ENCODE data around the gene ELMO3. TPM values are rescaled to one million over a fixed set of nuclear protein-coding genes. Genes with fewer than 3 reads are reported as not detected.

ELMO3 gene
- total and polyA plus RNA-seq, 2 of the 13 experiments (the other 11 are each of a cell fraction or from before 2014, with no cell fraction given), result 2.6 to 4.0 TPM

DNA sequence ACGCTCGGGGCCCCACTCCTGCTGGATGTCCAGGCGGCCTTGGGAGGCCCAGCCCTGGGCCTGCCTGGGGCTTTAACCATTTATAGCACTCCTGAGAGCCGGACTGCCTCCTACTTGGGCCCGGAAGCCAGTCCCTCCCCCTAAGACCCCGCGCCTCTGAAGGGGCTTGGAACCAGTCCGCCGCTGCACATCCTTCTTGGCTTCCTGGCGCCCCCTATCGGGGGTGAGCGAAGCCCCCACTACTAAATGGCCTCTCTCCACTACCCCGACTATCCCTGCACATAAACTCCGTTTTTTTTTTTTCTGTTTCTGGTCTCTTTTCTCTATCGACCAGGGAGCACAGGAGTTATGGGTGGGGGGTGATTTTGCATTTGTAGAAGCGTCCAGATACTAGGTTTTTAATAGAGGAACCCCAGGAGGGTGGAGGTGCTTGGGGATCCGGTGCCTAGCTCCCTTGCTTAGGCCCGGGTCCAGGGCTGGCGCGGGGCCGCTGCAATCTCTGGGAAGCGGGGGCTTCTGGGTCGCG, 29.2 kb upstream of the ELMO3 start (continued):
- TF ChIP-seq NFIB (CRISPR knock-in tag; IDR thresholded peaks at IDR 0.05; ENCODE audit: borderline replicate concordance) (0 out of 2 replicates have a peak, but pooled peaks have one; percentile 54), ZC3H4 (CRISPR knock-in tag; IDR thresholded peaks at IDR 0.05; ENCODE audit: borderline replicate concordance) (no peak), PITX1 (CRISPR knock-in tag; IDR thresholded peaks at IDR 0.05) (no peak), ZNF703 (CRISPR knock-in tag; IDR thresholded peaks at IDR 0.05; ENCODE audit: borderline replicate concordance) (no peak), ZNF318 (CRISPR knock-in tag; IDR thresholded peaks at IDR 0.05) (no peak), RXRA (CRISPR knock-in tag; IDR thresholded peaks at IDR 0.05) (no peak), BHLHE40 (IDR thresholded peaks at IDR 0.05; ENCODE audit: low read length) (no peak), ZSCAN30 (CRISPR knock-in tag; IDR thresholded peaks at IDR 0.05) (no peak), ZNF549 (CRISPR knock-in tag; IDR thresholded peaks at IDR 0.05) (no peak), KMT2A (CRISPR knock-in tag; IDR thresholded peaks at IDR 0.05) (no peak), ZFP82 (CRISPR knock-in tag; IDR thresholded peaks at IDR 0.05; ENCODE audit: borderline replicate concordance) (no peak), GLI4 (CRISPR knock-in tag; IDR thresholded peaks at IDR 0.05; ENCODE audit: borderline replicate concordance) (no peak), ZNF891 (CRISPR knock-in tag; IDR thresholded peaks at IDR 0.05) (no peak), AGO1 (IDR thresholded peaks at IDR 0.05; ENCODE audit: low read depth, low read length, poor library complexity, severe bottlenecking) (no peak), SUZ12 (IDR thresholded peaks at IDR 0.05; ENCODE audit: low read depth, low read length) (no peak), POLR2A (IDR thresholded peaks at IDR 0.05; ENCODE audit: insufficient read depth in 1 of 2, low read depth in 2 of 2, low read length in 2 of 2) (no peak)
- TF ChIP-seq, protein P1, sequence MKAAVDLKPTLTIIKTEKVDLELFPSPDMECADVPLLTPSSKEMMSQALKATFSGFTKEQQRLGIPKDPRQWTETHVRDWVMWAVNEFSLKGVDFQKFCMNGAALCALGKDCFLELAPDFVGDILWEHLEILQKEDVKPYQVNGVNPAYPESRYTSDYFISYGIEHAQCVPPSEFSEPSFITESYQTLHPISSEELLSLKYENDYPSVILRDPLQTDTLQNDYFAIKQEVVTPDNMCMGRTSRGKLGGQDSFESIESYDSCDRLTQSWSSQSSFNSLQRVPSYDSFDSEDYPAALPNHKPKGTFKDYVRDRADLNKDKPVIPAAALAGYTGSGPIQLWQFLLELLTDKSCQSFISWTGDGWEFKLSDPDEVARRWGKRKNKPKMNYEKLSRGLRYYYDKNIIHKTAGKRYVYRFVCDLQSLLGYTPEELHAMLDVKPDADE (CRISPR knock-in tag; IDR thresholded peaks at IDR 0.05), result no peak
- TF ChIP-seq, protein P2, sequence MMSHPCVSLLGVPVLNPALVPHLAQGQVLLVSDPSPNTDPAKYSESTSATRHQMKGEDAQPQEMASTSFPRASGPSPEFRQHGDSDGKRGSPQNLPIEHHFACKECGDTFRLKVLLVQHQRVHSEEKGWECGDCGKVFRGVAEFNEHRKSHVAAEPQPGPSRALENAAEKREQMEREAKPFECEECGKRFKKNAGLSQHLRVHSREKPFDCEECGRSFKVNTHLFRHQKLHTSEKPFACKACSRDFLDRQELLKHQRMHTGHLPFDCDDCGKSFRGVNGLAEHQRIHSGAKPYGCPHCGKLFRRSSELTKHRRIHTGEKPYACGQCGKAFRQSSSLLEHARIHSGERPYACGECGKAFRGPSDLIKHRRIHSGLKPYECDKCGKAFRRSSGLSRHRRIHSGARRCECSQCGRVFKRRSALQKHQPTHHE (CRISPR knock-in tag; IDR thresholded peaks at IDR 0.05; ENCODE audit: borderline replicate concordance), result no peak
- TF ChIP-seq, protein P3, sequence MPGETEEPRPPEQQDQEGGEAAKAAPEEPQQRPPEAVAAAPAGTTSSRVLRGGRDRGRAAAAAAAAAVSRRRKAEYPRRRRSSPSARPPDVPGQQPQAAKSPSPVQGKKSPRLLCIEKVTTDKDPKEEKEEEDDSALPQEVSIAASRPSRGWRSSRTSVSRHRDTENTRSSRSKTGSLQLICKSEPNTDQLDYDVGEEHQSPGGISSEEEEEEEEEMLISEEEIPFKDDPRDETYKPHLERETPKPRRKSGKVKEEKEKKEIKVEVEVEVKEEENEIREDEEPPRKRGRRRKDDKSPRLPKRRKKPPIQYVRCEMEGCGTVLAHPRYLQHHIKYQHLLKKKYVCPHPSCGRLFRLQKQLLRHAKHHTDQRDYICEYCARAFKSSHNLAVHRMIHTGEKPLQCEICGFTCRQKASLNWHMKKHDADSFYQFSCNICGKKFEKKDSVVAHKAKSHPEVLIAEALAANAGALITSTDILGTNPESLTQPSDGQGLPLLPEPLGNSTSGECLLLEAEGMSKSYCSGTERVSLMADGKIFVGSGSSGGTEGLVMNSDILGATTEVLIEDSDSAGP (CRISPR knock-in tag; IDR thresholded peaks at IDR 0.05; ENCODE audit: borderline replicate concordance), result no peak

All from HepG2 (cell line).